Mammary epithelial cell (primary cell): ENCODE data around the gene WIPF1.

Experiments used
- CTCF ChIP-seq, 2 donors: IDR thresholded peaks in 1 of 2; conservative IDR thresholded peaks in 1 of 2; 2 replicates each; pipeline ENCODE4 v1.5.1; 2011 to 2012; ENCODE audit warnings: inconsistent platforms in 2 of 2, low read length in 2 of 2, mild to moderate bottlenecking in 2 of 2, control low read depth in 1 of 2, low read depth in 1 of 2; ENCODE audit not compliant: insufficient read depth in 1 of 2; ENCODE audit errors: extremely low read depth in 1 of 2
- EZH2 ChIP-seq: IDR thresholded peaks from 2 replicates; pipeline ENCODE4 v1.6.1; 2012; ENCODE audit warnings: low read length, inconsistent platforms, borderline replicate concordance

DNA sequence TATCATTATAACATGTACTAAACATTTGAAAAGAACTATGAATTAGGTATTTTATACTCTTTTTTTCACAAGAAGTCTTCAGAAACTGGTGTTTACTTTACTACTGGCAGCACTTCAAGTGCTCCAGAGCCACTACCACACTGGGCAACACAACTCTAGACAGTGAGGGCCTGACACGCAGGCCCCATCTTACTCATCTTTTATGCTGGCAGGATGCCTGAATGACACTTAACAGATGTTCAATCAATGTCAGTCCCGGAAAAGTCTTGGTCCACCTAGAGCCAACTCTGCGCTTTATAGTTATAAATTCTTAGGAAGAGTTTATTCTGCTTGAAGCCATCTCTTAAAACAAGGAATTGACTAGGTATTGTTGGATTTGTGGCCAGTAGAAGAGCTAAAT is 8.7 kb upstream of the WIPF1 start:
- TF ChIP-seq CTCF (conservative IDR thresholded peaks at IDR 0.05 in 1 of 2, IDR thresholded peaks at IDR 0.05 in 1 of 2; ENCODE audit: extremely low read depth in 1 of 2, insufficient read depth in 1 of 2, low read depth in 1 of 2, low read length in 2 of 2): no peak
- no peak for TF ChIP-seq EZH2
